GM18498 (cell line): ENCODE measurements around the gene P3H1.
"Not testable (repeated sequence)": the region's sequence is repeated elsewhere in the genome, so short reads cannot be mapped to it uniquely, and the experiment has no call there.

ENCODE experiments used
- ATAC-seq: cut with Tn5 transposase; IDR thresholded peaks from one replicate; pipeline ENCODE4 v1.9.1; 2021; ENCODE audit warnings: mild to moderate bottlenecking, moderate library complexity; ENCODE audit not compliant: unreplicated experiment

Gene P3H1

DNA sequence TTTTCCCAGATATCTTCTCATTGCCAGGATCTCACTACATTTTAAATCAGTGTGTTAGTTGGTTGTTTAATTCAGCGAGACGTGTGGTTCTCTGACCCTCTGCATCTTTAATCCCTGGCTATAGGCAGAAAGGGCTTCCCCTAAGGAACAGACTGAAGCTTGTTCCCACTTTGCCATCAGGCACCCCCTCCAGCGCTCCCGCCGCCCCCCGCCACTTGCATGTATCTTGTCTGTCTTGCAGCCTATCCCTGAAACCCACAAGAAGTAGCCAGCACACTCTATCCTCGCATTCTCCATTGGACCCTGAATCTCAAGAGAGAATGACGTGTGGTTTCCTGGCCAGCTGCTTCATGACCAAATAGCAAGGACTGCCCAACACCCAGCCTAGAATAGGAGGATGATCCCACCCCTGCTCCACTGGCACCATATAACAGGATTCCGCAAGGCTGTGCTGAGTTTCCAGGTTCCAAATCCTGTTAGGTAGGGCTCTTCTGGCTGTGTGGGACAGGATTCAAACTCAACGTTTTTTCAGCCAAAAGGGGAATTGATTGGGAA, 34.6 kb downstream of the P3H1 start:
- ATAC-seq, result no peak

GRCh38 chr1:42731585-42731984, 35.2 kb downstream of the P3H1 start:
- ATAC-seq, result no peak

DNA sequence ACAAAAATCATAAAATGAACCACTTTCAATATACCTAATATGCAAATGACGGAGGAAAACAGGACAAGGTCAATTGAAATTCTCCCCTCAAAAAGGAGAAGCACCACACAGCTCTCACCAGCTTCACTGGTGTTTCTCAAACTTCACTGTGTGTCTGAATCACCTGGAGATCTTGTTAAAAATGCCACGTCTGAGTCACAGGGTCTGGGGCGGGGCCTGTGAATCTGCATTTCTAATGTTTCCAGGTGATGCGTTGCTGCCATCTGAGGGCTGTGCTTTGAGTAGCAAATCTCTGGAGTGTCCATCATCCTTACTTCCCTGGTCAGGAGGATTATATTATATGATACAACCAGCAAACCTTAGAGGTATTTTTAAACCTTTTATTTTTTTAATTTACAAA, 35.8 kb downstream of the P3H1 start:
- no peak for ATAC-seq

DNA sequence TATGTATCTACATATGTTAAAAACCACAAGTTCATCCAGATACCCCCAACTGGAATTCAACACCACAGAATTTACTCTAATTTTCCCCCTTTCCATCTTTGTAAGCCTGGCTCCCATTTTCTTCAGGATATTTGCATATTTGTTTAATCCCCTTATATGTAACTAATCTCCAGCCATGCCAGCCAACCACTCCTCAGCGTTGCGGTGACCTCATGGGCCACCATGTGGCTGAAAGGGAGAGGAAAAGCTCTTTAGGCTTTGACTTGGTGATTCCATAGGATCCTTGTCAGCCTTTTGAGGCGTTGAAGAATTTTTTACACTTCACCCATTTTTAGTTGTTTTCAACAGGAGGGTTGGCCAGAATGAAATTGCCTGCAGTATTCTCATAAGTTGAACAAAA, 36.8 kb downstream of the P3H1 start:
- no peak for ATAC-seq

DNA sequence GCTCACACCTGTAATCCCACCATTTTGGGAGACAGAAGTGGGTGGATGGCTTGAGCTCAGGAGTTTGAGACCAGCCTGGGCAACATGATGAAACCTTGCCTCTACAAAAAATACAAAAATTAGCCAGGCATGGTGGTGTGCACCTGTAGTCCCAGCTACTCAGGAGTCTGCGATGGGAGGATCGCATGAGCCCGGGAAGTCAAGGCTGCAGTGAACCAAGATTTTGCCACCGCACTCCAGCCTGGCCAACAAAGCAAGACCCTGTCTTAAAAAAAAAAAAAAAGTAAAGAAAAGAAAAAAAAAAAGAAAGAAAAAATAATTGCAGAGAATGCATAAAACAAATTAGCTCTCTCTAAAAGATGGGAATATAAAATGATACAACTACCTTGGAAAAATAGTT, 41.0 kb downstream of the P3H1 start:
- not testable (repeated sequence) for ATAC-seq

GRCh38 chr1:42723511-42723910, 43.3 kb downstream of the P3H1 start:
- no peak for ATAC-seq

DNA sequence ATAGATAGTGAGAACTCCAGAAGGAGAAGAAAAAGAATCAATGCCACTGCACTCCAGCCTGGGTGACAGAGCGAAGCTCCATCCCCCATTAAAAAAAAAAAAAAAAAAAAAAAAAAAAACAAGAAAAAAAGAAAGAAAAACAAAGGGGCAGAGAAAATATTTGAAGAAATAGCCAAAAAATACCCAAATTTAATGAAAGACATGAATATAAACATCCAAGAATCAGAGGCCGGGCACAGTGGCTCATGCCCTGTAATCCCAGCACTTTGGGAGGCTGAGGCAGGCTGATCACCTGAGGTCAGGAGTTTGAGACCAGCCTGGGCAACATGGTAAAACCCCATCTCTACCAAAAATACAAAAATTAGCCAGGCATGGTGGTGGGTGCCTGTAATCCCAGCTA, 44.4 kb downstream of the P3H1 start:
- ATAC-seq, result not testable (repeated sequence)

DNA sequence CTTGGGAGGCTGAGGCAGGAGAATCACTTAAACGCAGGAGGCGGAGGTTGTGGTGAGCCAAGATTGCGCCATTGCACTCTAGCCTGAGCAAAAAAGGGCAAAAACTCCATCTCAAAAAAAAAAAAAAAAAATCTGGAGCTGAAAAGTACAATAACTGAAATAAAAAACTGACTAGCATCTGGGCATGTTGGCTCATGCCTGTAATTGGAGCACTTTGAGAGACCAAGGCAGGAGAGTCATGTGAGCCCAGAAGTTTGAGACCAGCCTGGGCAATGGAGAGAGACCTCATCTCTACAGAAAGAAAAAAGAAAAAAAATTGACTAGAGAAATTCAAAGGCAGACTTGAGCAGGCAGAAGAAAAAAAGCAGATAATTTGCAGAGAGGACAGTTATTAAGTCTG, 44.9 kb downstream of the P3H1 start:
- no peak for ATAC-seq

- no peak for ATAC-seq
Measured at GRCh38 chr1:42720868-42721267, 46.0 kb downstream of the P3H1 start.

- ATAC-seq, result not testable (repeated sequence)
Measured at GRCh38 chr1:42714441-42714840, 52.4 kb downstream of the P3H1 start.

GRCh38 chr1:42713293-42713692, 53.5 kb downstream of the P3H1 start:
- ATAC-seq, result no peak

DNA sequence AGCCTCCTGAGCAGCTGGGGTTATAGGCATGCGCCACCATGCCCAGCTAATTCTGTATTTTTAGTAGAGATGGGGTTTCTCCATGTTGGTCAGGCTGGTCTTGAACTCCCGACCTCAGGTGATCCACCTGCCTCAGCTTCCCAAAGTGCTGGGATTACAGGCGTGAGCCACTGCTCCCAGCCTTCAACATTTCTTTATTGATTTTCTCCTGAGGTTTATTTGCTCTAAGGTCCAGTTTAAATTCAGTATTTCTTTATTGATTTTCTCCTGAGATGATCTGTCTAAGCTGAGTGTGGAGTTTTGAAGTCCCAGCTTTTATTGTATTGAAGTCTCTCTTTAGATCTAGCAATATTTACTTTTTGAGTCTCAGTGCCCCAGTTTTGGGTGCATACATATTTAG, 54.0 kb downstream of the P3H1 start:
- ATAC-seq, result not testable (repeated sequence)

DNA sequence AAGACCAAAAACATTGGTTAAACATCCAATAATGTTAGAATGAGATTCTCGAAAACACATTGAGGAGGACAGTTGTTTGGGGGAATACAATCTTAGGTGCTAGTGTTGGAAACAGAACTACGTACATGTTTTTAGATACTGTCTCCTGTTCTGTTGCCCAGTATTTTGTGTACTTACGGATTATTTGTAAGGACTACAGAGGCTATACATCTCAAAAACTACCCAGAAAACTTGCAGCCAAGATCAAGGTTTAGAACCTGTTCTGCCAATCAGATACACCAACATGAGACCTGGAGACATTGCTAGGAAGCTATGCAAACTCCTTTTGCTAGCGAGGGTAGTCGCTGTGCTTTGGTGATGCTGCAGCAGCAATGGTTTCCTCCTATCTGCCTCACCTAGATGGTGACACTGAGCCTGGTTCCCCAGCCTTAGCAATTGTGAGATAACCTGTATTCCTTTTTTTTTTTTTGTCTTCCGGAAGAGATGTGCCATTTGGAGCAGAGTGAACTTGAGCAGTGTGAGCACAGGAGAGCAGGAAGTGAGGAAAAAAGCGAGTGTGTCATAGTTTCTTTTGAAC, 62.9 kb downstream of the P3H1 start:
- no peak for ATAC-seq

DNA sequence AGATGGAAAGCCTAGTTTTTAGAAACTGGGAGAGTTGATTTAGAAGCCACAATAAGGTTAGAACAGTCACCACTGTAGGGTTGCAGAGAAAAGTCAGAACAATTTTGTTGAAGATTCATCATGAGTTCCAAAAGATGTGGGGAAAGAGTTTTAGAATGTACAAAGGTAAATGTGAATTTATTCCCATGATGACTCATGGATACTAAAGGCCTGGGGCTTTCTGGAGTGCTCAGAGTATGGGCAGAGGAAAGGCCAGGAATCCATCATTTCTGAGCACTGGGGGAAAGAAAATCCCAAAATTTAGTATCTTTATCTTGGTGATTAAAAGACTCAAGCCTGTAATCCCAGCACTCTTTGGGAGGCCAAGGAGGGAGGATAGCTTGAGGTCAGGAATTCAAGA, 66.8 kb downstream of the P3H1 start:
- ATAC-seq, result no peak

GRCh38 chr1:42698081-42698813, 68.6 kb downstream of the P3H1 start:
- ATAC-seq, result no peak
